SK-N-SH treated with all-trans-retinoic acid at 6 μM for 48 hours (cell line): ENCODE results near the gene MCF2.

Experiments
- ARNTL ChIP-seq: fragments of 450-650 bp; formaldehyde crosslinking; IDR thresholded peaks from 2 replicates; pipeline ENCODE4 v1.5.0; 2020; ENCODE audit warnings: low read depth, mild to moderate bottlenecking, moderate library complexity, borderline replicate concordance
- BACH2 ChIP-seq: fragments of 250-450 bp; sonication (Bioruptor Pico); IDR thresholded peaks from 2 replicates; pipeline ENCODE4 v1.9.0; 2021; ENCODE audit warnings: mild to moderate bottlenecking, borderline replicate concordance
- CSDC2 ChIP-seq: fragments of 250-450 bp; sonication (Bioruptor Pico); IDR thresholded peaks from 2 replicates; pipeline ENCODE4 v1.5.0; 2020; ENCODE audit warnings: mild to moderate bottlenecking, moderate library complexity
- PPARA ChIP-seq: fragments of 250-450 bp; sonication (Bioruptor Pico); IDR thresholded peaks from 2 replicates; pipeline ENCODE4 v1.5.0; 2020; ENCODE audit warnings: mild to moderate bottlenecking, borderline replicate concordance
- RARB ChIP-seq: fragments of 250-450 bp; sonication (Bioruptor Pico); IDR thresholded peaks from 2 replicates; pipeline ENCODE4 v1.8.0; 2021; ENCODE audit warnings: mild to moderate bottlenecking, moderate library complexity
- ZC3H10 ChIP-seq: fragments of 250-450 bp; sonication (Bioruptor Pico); IDR thresholded peaks from 2 replicates; pipeline ENCODE4 v1.5.1; 2021; ENCODE audit warnings: mild to moderate bottlenecking, moderate library complexity
- ZFP3 ChIP-seq: fragments of 250-450 bp; sonication (Bioruptor Pico); IDR thresholded peaks from 2 replicates; pipeline ENCODE4 v1.5.0; 2020; ENCODE audit warnings: mild to moderate bottlenecking, moderate library complexity
- ZFP30 ChIP-seq: fragments of 450-650 bp; formaldehyde crosslinking; IDR thresholded peaks from 2 replicates; pipeline ENCODE4 v1.5.0; 2022; ENCODE audit warnings: mild to moderate bottlenecking, moderate library complexity
- ZNF565 ChIP-seq: fragments of 450-650 bp; formaldehyde crosslinking; conservative IDR thresholded peaks from 2 replicates; pipeline ENCODE4 v1.5.0; 2020; ENCODE audit warnings: low read depth, mild to moderate bottlenecking, moderate library complexity
- ZNF70 ChIP-seq: fragments of 450-650 bp; formaldehyde crosslinking; IDR thresholded peaks from 2 replicates; pipeline ENCODE4 v1.5.0; 2020; ENCODE audit warnings: mild to moderate bottlenecking, moderate library complexity
- ZNF8 ChIP-seq: fragments of 450-650 bp; formaldehyde crosslinking; IDR thresholded peaks from 2 replicates; pipeline ENCODE4 v1.5.0; 2020; ENCODE audit warnings: mild to moderate bottlenecking, moderate library complexity
- TF ChIP-seq, protein P1 (sequence below): fragments of 250-450 bp; sonication (Bioruptor Pico); IDR thresholded peaks from 2 replicates; pipeline ENCODE4 v1.8.0; 2020; ENCODE audit warnings: mild to moderate bottlenecking, moderate library complexity, borderline replicate concordance
- TF ChIP-seq, protein P2 (sequence below): fragments of 250-450 bp; sonication (Bioruptor Pico); IDR thresholded peaks from 2 replicates; pipeline ENCODE4 v1.5.1; 2020; ENCODE audit warnings: low read depth, mild to moderate bottlenecking, moderate library complexity

DNA sequence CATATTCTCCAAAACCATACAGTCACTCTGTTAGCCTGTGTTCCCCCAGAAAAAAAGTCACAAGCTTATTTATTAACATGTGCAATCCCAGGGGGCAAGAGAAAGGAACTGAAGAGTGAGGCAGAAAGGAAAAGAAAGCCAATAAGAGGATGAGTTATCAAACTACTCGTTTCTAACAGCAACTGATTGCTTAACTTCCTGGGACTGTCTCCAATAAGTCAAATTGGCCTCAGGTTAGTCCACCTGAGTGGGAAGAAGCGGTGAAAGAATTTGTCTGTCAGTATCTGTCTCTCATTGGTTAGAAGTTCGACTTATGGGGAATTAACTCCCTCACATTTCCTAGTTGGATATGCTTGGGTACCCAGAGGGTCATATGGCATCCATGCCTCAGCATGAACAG is 163.4 kb downstream of the MCF2 start:
- TF ChIP-seq ZNF565 (CRISPR knock-in tag) (no peak), PPARA (no peak), ZNF70 (no peak), ZC3H10 (CRISPR knock-in tag) (no peak), ARNTL (no peak), CSDC2 (no peak), RARB (CRISPR knock-in tag) (no peak), ZFP3 (CRISPR knock-in tag) (no peak), BACH2 (CRISPR knock-in tag) (no peak), ZNF8 (CRISPR knock-in tag) (no peak), ZFP30 (CRISPR knock-in tag) (no peak)
- TF ChIP-seq, protein P1, sequence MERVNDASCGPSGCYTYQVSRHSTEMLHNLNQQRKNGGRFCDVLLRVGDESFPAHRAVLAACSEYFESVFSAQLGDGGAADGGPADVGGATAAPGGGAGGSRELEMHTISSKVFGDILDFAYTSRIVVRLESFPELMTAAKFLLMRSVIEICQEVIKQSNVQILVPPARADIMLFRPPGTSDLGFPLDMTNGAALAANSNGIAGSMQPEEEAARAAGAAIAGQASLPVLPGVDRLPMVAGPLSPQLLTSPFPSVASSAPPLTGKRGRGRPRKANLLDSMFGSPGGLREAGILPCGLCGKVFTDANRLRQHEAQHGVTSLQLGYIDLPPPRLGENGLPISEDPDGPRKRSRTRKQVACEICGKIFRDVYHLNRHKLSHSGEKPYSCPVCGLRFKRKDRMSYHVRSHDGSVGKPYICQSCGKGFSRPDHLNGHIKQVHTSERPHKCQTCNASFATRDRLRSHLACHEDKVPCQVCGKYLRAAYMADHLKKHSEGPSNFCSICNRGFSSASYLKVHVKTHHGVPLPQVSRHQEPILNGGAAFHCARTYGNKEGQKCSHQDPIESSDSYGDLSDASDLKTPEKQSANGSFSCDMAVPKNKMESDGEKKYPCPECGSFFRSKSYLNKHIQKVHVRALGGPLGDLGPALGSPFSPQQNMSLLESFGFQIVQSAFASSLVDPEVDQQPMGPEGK (CRISPR knock-in tag) = no peak
- TF ChIP-seq, protein P2, sequence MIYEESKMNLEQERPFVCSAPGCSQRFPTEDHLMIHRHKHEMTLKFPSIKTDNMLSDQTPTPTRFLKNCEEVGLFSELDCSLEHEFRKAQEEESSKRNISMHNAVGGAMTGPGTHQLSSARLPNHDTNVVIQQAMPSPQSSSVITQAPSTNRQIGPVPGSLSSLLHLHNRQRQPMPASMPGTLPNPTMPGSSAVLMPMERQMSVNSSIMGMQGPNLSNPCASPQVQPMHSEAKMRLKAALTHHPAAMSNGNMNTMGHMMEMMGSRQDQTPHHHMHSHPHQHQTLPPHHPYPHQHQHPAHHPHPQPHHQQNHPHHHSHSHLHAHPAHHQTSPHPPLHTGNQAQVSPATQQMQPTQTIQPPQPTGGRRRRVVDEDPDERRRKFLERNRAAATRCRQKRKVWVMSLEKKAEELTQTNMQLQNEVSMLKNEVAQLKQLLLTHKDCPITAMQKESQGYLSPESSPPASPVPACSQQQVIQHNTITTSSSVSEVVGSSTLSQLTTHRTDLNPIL (CRISPR knock-in tag) = no peak
